HuH-7.5 (cell line): Measurements from ENCODE around the gene SLC38A8.
A peak's percentile ranks its signal among the peaks of the same experiment; 100 is the strongest.

ENCODE experiments used
- DNase-seq: peaks from one replicate; pipeline ENCODE4 v3.0.0; 2011; ENCODE audit warnings: low spot score

Gene SLC38A8

DNA sequence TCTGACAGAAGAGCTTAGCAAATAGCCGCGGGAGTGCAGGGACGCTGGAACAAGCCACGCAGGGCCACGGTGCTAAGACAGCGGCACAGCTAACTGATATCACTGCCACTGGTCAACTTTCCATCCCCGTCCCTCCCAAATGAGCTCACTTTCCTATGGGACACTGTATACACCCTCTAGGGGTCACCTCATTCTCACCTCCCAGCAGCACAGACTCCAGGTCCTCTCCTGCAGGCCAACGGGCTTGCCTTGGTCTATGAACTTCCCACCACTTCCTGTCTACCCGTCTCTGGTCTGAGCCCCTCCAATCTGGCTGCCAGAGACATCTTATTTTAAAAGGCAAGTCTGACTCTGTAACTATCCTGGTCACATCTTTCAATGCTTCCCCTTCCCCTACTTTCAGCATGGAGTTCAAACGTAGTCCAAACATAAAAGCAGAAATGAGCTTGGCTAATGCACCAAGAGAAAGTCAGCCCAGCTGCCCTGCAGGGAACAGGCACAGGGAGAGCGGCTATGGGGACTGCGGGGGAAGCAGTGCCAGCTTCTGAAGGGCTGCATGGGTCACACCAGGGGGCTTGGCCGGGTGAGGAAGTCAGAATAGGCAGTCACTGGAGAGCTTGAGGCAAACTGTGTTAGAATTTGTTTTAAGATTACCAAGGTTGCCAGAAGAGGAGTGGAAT lies 26.3 kb upstream of the SLC38A8 start:
- no peak for DNase-seq

DNA sequence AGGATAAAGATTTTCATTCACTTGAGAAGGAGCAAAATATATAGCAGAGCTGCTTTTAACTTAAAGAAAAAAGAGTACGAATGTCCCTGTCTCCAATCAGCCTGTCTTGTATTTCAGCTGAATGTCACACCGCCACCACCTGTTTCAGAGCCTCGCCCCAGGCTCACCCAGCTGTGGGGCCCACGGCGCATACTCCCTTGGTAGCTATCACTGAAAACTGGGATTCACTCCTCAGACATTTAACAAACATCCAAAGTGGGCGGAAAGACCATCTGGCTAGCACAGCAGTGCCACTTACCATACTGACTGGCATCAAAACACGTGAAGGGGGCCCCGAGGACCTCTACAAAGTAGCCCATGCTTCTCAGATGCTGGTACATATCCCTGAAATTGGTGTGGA lies 25.4 kb upstream of the SLC38A8 start:
- no peak for DNase-seq

DNA sequence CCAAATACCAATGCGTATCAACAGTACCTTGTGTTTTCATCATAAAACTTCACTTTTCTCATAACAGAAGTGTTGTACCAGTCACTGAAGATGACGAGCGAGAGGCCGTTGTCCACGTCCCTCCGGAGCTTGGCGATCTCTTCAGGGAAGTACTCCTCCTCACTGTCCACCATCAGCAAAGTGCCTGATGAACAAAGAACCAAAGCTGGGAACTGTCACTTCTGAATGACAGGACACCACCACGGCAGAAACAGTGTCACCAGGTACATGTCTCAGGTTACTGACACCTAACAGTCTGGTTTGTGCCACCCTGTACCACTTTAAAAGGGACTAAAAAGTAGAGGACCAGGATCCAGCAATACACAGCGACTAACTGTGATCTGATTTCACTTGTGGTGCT lies 25.0 kb upstream of the SLC38A8 start:
- no peak for DNase-seq

DNA sequence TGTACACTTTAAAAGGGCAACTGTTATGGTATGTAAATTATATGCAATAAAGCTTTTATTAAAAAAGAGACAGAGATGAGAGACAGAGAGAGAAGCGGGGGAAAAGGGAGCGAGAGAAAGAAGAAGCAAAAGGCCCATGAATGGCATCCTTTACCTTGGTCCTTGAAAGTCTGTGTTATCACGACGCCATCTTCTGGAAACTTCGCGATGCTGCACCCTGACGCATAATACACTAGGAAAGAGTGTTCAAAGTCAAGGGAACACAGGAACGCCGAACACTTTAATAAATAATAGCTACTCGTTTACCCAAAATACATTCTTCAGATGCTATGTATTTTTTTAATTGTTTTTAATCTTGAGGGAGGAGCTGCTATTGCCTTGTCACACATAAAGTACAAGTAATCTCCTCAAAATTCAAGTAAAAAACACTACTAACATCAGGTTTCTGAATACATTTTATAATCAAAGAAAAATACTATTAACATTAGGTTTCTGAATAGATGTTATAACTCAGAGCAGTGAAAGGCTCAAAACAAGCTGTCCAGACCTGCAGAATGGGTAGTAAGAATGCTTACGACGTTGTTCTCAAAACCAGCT lies 23.0 kb upstream of the SLC38A8 start:
- no peak for DNase-seq

DNA sequence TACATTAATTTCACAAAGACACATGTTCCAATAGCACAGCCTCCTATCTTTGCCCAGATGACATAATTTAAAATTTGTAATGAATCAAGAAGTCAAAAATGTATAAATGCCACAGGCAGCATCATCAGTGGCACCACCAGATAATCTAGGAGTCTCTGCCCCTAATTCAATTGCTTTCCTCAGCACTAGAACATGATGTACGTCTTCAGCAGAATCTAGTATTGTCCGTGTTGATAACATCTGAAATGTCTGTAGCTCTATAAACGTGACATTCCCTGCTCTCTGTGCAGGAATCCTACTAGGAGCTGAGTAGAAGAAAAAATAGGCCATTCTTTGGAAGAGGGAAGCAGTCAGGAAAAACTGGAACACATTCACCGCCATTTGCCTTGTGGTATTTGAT lies 21.4 kb upstream of the SLC38A8 start:
- DNase-seq = no peak

DNA sequence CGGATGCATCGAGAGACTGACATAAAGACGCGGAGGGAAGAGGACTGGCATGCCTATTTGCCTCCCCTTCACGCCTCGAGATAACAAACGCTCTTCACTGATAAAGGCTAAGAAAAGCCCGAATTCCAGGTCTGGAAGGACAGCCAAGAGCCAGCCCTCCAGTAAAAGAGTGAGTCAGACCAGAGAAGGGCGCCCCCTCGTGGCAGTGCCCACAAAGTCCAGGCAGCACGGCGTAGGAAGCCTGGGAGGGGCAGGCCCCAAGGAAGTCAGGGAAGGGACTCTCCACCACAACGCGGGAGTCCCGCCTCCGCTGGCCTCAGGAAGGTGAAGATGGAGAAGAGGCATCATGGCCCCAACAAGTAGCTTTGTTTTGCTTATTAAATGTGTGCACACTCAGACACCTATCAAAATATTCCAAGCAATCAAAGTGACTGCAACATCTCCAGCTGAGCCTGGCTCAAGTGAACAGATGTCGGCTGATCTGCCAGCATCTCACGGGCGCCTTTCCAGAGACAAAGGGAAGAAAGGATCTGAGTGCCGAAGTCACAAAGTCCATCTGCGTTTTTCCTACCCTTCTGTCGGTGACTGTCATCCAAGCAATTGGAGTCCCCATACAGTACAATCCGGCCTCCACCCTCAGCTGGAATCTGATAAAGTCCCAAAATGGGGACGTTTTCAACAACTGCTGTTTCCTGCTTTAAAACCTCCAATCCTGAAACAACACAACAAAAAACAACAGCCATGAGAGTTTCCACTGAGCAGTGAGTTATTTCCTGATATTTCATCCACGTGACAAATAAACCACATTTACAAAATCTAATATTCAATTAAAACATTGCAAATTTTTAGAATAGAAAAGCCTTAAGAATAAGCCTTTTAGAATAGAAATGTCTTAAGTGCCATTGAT lies 20.4 kb upstream of the SLC38A8 start:
- DNase-seq = peak; percentile 86

DNA sequence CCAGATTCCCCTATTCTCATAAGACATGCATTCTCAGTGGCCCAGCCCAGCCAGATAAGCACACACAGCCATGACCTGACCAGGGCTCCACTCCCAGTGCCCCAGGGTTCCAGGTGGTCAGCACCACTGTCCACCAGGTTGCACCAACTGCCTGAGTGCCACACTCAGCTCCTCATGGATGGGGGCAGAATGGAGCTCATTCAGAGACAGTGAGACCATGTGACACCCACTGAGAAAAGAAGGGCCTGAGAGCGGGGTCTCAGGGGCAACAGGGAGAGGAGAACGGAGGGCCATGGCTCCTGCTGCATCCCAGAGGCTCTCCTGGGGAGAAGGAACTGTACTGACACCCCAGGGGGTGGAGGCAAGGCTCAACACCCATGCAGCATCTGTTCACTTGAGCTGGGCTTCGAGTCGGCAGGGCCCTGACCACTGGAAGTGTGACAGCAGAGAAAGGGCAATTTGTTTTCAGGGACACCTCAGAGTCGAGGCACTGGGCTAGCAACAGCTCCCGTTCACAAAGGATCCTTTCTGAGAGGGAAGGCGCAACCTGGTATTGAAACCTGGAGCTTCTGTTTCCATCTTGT lies 18.7 kb upstream of the SLC38A8 start:
- DNase-seq = no peak

DNA sequence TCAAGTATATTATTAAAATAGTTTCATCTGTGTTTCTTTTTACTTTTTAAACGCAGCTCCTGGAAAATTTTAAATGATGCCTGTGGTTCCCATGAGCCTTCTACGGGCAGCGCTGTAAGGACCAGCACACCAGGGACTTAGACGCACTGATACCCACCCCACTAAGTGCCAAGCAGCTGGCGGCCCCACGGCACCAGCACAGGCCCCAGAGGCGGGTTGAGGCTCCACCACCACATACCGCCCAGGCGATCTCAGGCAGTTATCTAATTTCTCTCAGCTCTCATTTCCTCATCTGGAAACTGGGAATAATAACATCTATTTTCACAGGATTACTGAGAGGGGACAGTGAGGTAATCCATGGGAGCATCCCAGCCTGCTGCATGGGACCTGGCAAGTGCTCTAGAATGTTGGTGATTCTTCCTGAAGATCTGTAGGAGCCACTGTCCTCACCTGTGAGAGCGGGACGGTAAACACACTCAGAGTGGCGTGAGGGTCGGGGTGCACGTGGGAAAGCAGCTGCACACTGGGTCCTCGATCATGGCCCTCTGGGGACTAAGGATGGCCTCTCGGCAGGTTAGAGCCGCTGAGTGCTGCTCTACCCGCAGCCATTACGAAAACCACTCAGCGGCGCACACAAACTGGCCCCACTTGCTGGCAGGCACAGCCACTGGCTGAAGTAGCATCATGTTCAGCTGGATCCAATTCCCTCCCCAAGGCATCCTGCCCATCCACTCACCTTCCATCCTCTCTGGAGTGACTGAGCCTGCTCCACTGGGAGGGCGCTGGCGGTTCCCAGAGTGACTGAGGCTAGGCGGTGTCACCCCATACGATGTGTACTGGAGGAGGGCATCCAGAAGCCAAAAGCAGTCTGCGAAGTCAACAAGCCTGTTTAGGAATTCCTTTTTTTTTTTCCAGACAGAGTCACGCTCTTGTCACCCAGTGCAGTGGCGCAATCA lies 17.6 kb upstream of the SLC38A8 start:
- no peak for DNase-seq

DNA sequence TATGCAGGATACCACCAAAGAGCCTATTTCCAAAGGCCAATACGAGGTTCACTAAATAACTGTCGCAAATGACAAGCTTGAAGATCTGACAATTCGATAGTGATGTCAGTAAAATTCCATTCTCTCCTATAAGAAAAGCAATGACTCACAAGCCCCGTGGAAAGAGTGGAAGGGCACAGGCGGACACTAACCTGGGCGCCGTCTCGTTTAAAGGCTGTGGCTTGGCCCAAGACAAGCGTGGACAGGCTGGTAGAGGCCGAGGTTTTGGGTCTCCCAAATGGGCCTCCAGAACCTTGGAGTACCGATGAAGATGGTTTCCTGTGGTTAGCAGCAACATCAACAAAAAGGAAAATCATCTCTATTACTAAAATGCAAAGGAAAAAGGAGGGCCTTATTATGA lies 16.5 kb upstream of the SLC38A8 start:
- no peak for DNase-seq

DNA sequence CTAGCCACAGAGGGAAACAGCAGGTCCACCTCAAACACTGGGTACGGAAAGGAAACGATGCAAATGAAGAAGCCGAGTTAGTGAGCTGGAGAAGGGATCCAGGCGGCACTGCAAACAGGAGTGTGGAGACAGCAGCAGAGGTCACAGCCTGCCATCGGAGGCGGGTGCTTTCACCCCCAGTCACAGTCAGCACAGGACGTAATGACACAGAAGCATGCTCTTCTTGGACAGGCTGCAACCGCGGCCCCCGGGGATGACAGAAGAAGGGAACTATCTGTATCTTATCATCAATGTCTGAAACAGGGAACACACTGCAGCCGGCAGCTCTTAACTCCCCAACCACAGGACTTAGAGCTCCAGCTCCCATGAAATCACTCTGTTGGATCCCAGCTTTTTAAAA lies 16.1 kb upstream of the SLC38A8 start:
- no peak for DNase-seq

DNA sequence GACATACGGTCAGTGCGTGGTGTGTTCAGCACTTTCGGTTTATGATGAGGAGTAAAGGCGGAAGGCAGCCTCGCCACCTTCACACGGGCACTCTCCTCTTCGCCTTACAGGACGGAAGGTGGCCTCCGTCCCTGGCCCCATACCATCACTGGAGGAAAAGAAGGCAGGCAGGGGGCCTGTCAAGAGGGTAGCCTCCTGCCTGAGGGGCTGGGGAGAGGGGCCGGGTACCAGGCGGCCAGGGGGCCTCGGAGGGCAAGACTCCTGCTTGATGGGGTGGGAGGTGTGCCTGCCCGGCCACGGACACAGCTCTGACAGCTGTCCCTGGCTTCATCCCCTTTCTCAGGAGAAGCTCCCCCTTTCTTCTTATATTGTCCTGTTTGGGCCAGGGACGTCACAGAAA lies 15.6 kb upstream of the SLC38A8 start:
- DNase-seq = no peak

DNA sequence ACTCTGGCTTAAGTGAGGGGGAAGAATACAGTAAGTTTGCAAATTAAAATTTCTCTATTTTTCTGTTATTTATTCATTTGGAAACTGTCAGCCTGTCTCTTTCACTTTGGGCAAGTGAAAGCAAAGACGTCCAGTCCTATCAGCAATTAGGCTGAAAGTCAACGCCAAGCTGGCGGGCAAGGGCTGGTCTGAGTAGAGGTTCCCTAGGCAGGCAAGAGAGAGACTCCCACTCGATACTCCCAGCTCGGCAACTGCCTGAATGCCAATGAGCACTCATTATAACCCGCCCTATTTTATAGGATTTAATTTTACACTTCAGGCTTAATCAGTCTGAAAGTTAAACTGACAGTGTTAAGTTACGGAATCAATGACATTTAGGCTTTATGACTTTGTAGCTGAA lies 14.3 kb upstream of the SLC38A8 start:
- DNase-seq = no peak

DNA sequence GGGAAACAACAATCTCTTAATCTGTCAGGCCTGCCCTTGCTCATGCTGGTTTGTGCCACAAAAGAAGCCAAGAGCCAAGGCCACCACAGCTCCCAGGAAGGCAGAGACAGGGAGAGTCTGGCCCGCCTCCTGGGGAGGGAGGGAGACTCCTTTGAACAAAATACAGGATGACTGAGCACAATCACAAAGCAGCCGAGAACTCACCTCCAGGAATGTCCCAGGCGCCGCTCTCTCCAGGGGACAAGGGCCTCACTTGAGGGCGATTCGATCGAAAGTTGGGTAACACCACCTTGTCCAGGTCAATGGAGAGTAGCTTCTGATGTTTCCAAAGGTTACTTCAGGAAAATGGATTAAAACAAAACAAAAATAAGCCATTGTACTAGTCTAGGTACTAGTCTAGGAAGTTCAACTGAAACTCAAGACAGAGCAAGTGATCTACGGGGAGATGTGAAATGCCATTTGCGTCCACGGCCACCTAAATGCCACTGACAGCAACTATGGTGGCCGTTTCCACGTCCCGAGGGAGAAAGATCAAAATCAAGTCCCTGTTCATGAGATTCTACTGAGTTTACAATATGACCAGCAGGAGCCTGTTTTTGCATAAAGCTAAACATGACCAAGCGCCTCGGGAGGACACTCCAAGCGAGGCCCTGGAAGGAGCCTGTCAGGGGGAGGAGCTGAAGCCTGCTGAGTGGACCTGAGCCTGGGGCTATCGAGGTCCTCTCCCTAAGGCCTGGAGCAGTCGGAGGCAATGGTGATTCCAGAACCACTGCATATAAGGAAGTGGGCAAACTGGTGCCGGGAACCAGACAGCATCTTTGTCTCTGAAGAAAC lies 13.4 kb upstream of the SLC38A8 start:
- DNase-seq = no peak

DNA sequence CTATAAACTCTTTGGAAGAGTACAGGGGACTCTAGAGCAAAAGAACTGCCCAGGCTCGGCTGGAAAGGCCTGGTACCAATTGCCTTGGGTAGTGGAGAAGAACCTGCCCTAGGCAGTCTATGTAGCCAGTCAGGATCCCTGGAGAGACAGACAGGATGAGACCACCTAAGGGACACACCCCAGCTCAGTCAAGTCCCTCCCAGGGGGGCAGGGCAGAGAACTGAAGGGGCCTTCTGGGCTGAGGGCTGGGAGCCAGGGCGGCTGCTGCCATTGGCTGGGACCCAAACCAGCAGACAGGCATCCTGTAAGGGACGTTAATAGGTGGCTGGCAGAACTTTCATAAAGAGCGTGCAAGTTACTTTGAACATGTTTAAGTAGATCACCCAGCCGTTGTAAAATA lies 12.8 kb upstream of the SLC38A8 start:
- no peak for DNase-seq

DNA sequence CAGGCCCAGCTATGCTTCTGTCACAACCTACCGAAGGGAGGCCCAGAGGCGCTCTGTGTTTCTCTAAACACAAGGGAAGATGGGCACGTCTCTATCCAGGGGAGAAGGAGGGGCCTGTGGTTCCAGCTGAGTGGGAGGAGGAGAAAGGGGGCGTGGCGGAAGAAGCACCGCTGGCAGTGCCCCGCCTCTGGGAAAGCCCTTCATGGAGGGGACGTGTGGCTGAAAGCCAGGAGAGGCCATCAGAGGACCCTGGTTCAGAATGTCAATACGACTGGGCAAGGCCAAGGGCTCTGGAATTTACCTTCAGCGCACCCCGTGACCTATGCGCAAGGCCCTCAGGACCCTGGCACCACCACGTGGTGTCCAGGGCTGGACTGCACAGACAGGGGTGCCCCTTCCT lies 12.3 kb upstream of the SLC38A8 start:
- DNase-seq = no peak

DNA sequence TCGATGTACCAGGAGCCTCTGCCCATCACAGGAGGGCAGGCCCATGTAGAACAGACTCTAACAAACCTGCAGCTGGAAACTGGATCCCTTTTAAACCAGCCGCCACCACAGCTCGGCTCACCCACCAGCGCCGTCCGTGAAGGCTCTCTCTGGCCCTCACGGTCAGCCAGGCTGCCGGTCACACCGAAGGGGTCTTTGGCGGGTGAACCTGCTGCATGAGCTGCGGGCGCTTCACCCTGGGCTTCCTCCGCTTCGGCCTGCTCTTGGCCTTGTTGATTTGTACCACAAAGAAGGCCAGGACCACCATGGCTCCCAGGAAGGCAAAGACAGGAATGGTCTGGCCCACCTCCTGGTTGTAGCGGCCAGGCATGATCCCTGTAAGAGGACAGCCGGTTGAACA lies 11.7 kb upstream of the SLC38A8 start:
- no peak for DNase-seq

DNA sequence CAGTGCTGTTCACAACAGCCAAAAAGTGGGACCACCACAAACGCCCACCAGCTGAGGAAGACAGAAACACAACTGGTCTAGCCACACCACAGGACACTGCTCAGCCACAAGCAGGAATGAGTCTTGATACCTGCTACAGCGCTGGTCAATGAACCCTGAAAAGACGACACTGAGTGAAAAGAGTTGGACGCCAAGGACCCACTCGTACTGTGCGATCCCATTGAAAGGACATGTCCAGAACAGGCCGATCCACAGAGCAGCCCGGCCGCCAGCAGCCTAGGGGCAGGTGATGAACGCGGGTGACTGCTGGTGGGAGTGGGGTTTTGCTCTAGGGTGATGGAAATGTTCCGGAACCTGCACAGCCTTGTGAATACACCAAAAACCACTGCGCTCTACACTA lies 10.6 kb upstream of the SLC38A8 start:
- DNase-seq = no peak

DNA sequence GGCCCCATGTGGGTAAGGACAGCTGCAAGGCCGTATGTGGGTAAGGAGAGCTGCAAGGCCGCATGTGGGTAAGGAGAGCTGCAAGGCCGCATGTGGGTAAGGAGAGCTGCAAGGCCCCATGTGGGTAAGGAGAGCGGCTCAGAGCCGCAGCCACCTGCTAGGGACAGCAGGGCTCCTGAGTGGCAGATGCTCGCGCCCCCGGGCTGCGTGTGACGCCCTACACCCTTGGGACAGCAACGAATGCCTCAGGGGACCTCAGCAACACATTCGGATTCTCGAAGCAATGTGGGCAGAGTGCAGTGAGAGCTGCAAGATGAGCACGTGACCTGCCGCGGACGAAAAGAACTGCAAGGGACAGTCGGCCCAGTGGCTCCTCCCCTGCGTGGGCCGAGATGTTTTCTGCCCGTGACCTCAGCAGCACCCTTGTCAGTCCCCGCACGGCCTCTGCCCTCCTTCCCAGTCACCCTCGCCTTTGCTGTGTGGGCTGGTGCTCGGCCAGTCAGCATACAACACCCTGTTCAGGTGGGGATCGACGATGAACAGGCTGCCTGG lies 9.6 kb upstream of the SLC38A8 start:
- DNase-seq = no peak

DNA sequence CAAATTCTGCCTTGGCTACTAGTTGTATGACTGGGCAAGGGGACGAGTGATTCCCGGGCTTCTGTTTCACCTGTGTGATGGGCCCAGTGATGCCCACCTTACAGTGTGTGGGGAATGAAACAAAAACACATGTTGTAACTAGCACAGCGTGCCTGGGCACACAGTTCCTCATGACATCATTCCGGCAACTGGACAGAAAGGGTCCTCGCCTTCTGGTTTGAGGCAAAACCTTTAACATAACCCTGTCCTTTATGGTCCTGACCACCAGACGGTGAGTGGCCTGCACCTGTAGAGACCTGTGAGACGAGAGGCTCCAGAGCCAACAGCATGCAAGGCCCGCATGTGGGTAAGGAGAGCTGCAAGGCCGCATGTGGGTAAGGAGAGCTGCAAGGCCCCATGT lies 7.7 kb upstream of the SLC38A8 start:
- no peak for DNase-seq

DNA sequence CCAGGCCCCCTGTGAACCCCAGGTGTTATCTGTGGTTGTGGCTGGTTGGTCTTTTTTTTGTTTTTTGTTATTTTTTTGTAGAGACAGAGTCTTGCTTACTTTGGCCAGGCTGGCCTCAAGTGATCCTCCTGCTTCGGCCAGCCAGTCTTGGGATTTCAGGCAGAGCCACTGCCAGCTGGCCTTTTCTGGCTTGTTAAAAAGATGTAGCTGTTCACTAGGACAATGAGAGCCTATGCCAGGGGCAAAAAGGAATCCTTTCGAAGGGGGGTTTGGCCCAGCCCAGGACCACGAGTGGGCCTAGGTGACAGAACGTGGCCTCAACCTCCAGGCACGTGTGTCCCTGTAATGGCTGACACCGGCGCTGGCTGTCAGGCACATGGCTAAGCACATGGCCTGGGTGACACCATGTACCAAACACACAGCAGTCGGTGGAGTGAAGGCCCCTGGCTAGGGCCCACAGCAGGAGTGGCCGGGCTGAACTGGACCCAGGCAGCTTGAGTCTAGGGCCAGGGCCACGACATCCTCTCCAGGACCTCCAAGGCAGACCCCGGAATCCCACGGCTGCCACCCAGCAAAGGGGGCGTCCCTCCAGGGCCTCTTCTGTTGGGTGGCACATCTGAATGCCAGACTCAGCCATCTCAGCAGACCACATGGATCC lies 6.9 kb upstream of the SLC38A8 start:
- DNase-seq = no peak
